CD4-positive, alpha-beta memory T cell (primary cell): ENCODE data around the gene CKAP2. TPM values are rescaled to one million over a fixed set of nuclear protein-coding genes. Genes with fewer than 3 reads are reported as not detected.

Experiments used
- CTCF ChIA-PET: fragments of 350-600 bp; sonication (Branson Sonifier 250); formaldehyde crosslinking; loops from one replicate; lab custom pipeline; 2021; ENCODE audit warnings: inconsistent platforms; ENCODE audit not compliant: partially characterized antibody; lab: Charles Lee
- POLR2A ChIA-PET: fragments of 350-600 bp; sonication (Branson Sonifier 250); formaldehyde crosslinking; loops from one replicate; lab custom pipeline; 2021; ENCODE audit not compliant: partially characterized antibody; lab: Charles Lee
- DNase-seq, 5 donors: peaks; one replicate each; pipeline versions ENCODE4 v3.0.0 to v3.0.0-alpha.2; 2020 to 2022; ENCODE audit warnings: mixed read lengths in 1 of 5
- H3K27ac ChIP-seq: one replicate; pipeline ENCODE4 v1.7.0; 2013; ENCODE audit warnings: low read depth, low read length
- H3K27me3 ChIP-seq: 2 replicates; pipeline ENCODE4 v1.7.0; 2013; ENCODE audit warnings: mild to moderate bottlenecking, low read length, moderate library complexity; ENCODE audit not compliant: insufficient read depth
- H3K36me3 ChIP-seq: 2 replicates; pipeline ENCODE4 v1.7.0; 2013; ENCODE audit warnings: mild to moderate bottlenecking, low read length, moderate library complexity; ENCODE audit not compliant: insufficient read depth
- H3K4me1 ChIP-seq: 2 replicates; pipeline ENCODE4 v1.7.0; 2013; ENCODE audit warnings: mild to moderate bottlenecking, low read length, moderate library complexity; ENCODE audit not compliant: insufficient read depth
- H3K4me3 ChIP-seq, 2 donors: one replicate each; pipeline ENCODE4 v1.7.0; 2013; ENCODE audit warnings: low read length in 2 of 2, mild to moderate bottlenecking in 1 of 2
- H3K9me3 ChIP-seq, 2 donors: one replicate each; pipeline ENCODE4 v1.7.0; 2013; ENCODE audit warnings: low read length in 2 of 2, control low read depth in 1 of 2; ENCODE audit not compliant: control insufficient read depth in 1 of 2
- H3K27ac Mint-ChIP-seq, 7 donors: one replicate each; pipeline ENCODE4 v1.8.0; 2020 to 2021; ENCODE audit warnings: mixed read lengths in 7 of 7, mild to moderate bottlenecking in 6 of 7, inconsistent platforms in 3 of 7, moderate library complexity in 3 of 7
- H3K27me3 Mint-ChIP-seq, 2 donors: one replicate each; pipeline ENCODE4 v1.8.0; 2020 to 2021; ENCODE audit warnings: mixed read lengths in 2 of 2
- H3K36me3 Mint-ChIP-seq, 2 donors: one replicate each; pipeline ENCODE4 v1.8.0; 2020 to 2021; ENCODE audit warnings: mixed read lengths in 2 of 2, inconsistent platforms in 1 of 2, mild to moderate bottlenecking in 1 of 2
- H3K4me1 Mint-ChIP-seq, 4 donors: one replicate each; pipeline ENCODE4 v1.8.0; 2020 to 2021; ENCODE audit warnings: mixed read lengths in 4 of 4, mild to moderate bottlenecking in 1 of 4
- H3K4me3 Mint-ChIP-seq, 8 donors: one replicate each; pipeline ENCODE4 v1.8.0; 2020 to 2021; ENCODE audit warnings: mixed read lengths in 8 of 8, mild to moderate bottlenecking in 7 of 8, moderate library complexity in 6 of 8, inconsistent platforms in 3 of 8
- H3K9me3 Mint-ChIP-seq, 8 donors: one replicate each; pipeline ENCODE4 v1.8.0; 2020 to 2021; ENCODE audit warnings: mixed read lengths in 8 of 8, mild to moderate bottlenecking in 5 of 8, inconsistent platforms in 3 of 8, moderate library complexity in 1 of 8
- intact Hi-C: fragments of 100-400 bp; cut with micrococcal nuclease; formaldehyde crosslinking; loops from one replicate; pipeline ENCODE4 v1.15.1; 2023
- polyA plus RNA-seq, 2 donors: library from polyadenylated mRNA; unstranded; fragments of 300-500 nt; fragmentation: Illumina TruSeq; gene quantifications; one replicate each; pipeline ENCODE4 v1.2.3, GENCODE V29; 2021
- total RNA-seq, 2 experiments: library from RNA; stranded (reverse); gene quantifications; one replicate each; pipeline ENCODE4 v1.2.3, GENCODE V29; 2021

The CKAP2 gene
- total and polyA plus RNA-seq, 4 experiments from 2014 or later, result 13.1 to 18.2 (median 16.9) TPM

- Histone ChIP-seq H3K9me3 (no peaks in the 10 kb centered on the region), H3K27ac (no peak overlapping the region), H3K4me3 (no peak overlapping the region), H3K27me3 (no peaks in the 10 kb centered on the region), H3K4me1 (peaks cover 42% of the 10 kb centered on the region), H3K36me3 (no peaks in the 10 kb centered on the region)
- CTCF ChIA-PET, result interaction anchor here (0.7 to 3.3 kb wide), 30 partner anchors 8 to 998 kb away, joined by 3 to 17 read pairs (median 4); partner anchors contain the start of genes INTS6, NEK3 and SUGT1
- H3K27ac Mint-ChIP-seq, result peak overlapping the region in 6 of 7 donors; percentile 81 to 92 (median 87)
- no peak for DNase-seq
- H3K36me3 Mint-ChIP-seq, result peaks cover 0 to 14% of the 10 kb centered on the region in 2 donors
- H3K27me3 Mint-ChIP-seq, result no peaks in the 10 kb centered on the region
- H3K4me1 Mint-ChIP-seq, result peaks cover 25 to 63% (median 40%) of the 10 kb centered on the region in 4 donors
- H3K9me3 Mint-ChIP-seq, result no peaks in the 10 kb centered on the region
- intact Hi-C loops, result loop anchor here (5.0 kb wide), 2 partner anchors 324 to 624 kb away; partner anchors contain the start of gene NEK5
- POLR2A ChIA-PET, result interaction anchor here (0.7 to 3.8 kb wide), 10 partner anchors 9 to 998 kb away, joined by 3 to 25 read pairs (median 6); partner anchors contain the start of genes INTS6 and SUGT1
- H3K4me3 Mint-ChIP-seq, result peak overlapping the region; percentile 70 to 89 (median 84)
Measured at GRCh38 chr13:52451135-52451804, 4.0 kb upstream of the CKAP2 start.

- H3K9me3 ChIP-seq, result no peaks in the 10 kb centered on the region
- no peak overlapping the region for H3K4me3 ChIP-seq
- DNase-seq, result no peak
- CTCF ChIA-PET, result interaction anchor here (3.3 kb wide), 1 partner anchor 20 kb away, joined by 16 read pairs; no protein-coding TSS in a partner anchor
- Mint-ChIP-seq H3K27ac (peak overlapping the region in 3 of 7 donors; percentile 36 to 99 (median 47)), H3K36me3 (peaks cover 0 to 13% of the 10 kb centered on the region in 2 donors), H3K27me3 (no peaks in the 10 kb centered on the region), H3K4me3 (peak overlapping the region in 1 of 8 donors; percentile 31), H3K9me3 (no peaks in the 10 kb centered on the region), H3K4me1 (peaks cover 27 to 62% (median 42%) of the 10 kb centered on the region in 4 donors)
- no peaks in the 10 kb centered on the region for H3K27me3 ChIP-seq
- intact Hi-C loops, result loop anchor here (5.0 kb wide), 2 partner anchors 325 to 625 kb away; partner anchors contain the start of gene NEK5
- no peak overlapping the region for H3K27ac ChIP-seq
- peaks cover 48% of the 10 kb centered on the region for H3K4me1 ChIP-seq
- POLR2A ChIA-PET, result no interaction called here
- H3K36me3 ChIP-seq, result no peaks in the 10 kb centered on the region
Measured at GRCh38 chr13:52452470-52452869, 2.8 kb upstream of the CKAP2 start.

GRCh38 chr13:52454459-52454819 is 839 bp upstream of the CKAP2 start:
- Mint-ChIP-seq H3K4me3 (peak overlapping the region; percentile 93 to 100 (median 97)), H3K27ac (peak overlapping the region; percentile 95 to 100 (median 99)), H3K9me3 (no peaks in the 10 kb centered on the region), H3K27me3 (no peaks in the 10 kb centered on the region), H3K36me3 (peaks cover 4 to 15% of the 10 kb centered on the region in 2 donors), H3K4me1 (peaks cover 22 to 42% (median 33%) of the 10 kb centered on the region in 4 donors)
- ChIA-PET CTCF (no interaction called here), POLR2A (no interaction called here)
- H3K4me3 ChIP-seq, result peak overlapping the region; percentile 81 to 82
- H3K4me1 ChIP-seq, result peaks cover 35% of the 10 kb centered on the region
- intact Hi-C loops, result loop anchor here (2.0 to 5.0 kb wide), 3 partner anchors 327 to 870 kb away; partner anchors contain the start of genes NEK5 and WDFY2
- DNase-seq, result peak in 2 of 5 donors; percentile 23 to 58
- H3K27ac ChIP-seq, result peak overlapping the region; percentile 74
- no peaks in the 10 kb centered on the region for H3K9me3 ChIP-seq
- H3K36me3 ChIP-seq, result no peaks in the 10 kb centered on the region
- H3K27me3 ChIP-seq, result no peaks in the 10 kb centered on the region

GRCh38 chr13:52455677-52456041 is 381 bp downstream of the CKAP2 start:
- Mint-ChIP-seq H3K27me3 (no peaks in the 10 kb centered on the region), H3K27ac (peak overlapping the region; percentile 90 to 100 (median 98)), H3K36me3 (peaks cover 5 to 12% of the 10 kb centered on the region in 2 donors), H3K4me3 (peak overlapping the region; percentile 84 to 100 (median 95)), H3K9me3 (no peaks in the 10 kb centered on the region), H3K4me1 (peaks cover 20 to 39% (median 30%) of the 10 kb centered on the region in 4 donors)
- Histone ChIP-seq H3K36me3 (no peaks in the 10 kb centered on the region), H3K4me3 (peak overlapping the region; percentile 81 to 82), H3K4me1 (peaks cover 34% of the 10 kb centered on the region), H3K9me3 (no peaks in the 10 kb centered on the region), H3K27ac (peak overlapping the region; percentile 74), H3K27me3 (no peaks in the 10 kb centered on the region)
- DNase-seq, result peak; percentile 73 to 79 (median 75)
- intact Hi-C loops, result loop anchor here (1.0 to 5.0 kb wide), 8 partner anchors 162 to 1002 kb away; partner anchors contain the start of genes ALG11, INTS6, SUGT1 and WDFY2
- ChIA-PET CTCF (no interaction called here), POLR2A (interaction anchor here (1.5 to 1.9 kb wide), 3 partner anchors 9 to 197 kb away, joined by 4 to 10 read pairs (median 4); partner anchors contain the start of gene SUGT1)

- intact Hi-C loops, result loop anchor here (5.0 kb wide), 1 partner anchor 208 kb away; no protein-coding TSS in a partner anchor
- H3K9me3 Mint-ChIP-seq, result no peaks in the 10 kb centered on the region
- H3K4me3 Mint-ChIP-seq, result no peak overlapping the region
- Histone ChIP-seq H3K4me1 (peaks cover 43% of the 10 kb centered on the region), H3K27ac (no peak overlapping the region), H3K36me3 (no peaks in the 10 kb centered on the region), H3K27me3 (no peaks in the 10 kb centered on the region), H3K4me3 (no peak overlapping the region), H3K9me3 (no peaks in the 10 kb centered on the region)
- peaks cover 30 to 34% of the 10 kb centered on the region in 2 donors for H3K36me3 Mint-ChIP-seq
- H3K4me1 Mint-ChIP-seq, result peaks cover 29 to 48% (median 35%) of the 10 kb centered on the region in 4 donors
- H3K27ac Mint-ChIP-seq, result peak overlapping the region in 1 of 7 donors; percentile 17
- no peaks in the 10 kb centered on the region for H3K27me3 Mint-ChIP-seq
- POLR2A ChIA-PET, result no interaction called here
- DNase-seq, result no peak
- CTCF ChIA-PET, result interaction anchor here (2.1 kb wide), 1 partner anchor 9 kb away, joined by 17 read pairs; the partner anchor contains the start of gene VPS36
Measured at GRCh38 chr13:52459668-52460067, 4.4 kb downstream of the CKAP2 start.

- Histone ChIP-seq H3K27ac (no peak overlapping the region), H3K9me3 (no peaks in the 10 kb centered on the region), H3K36me3 (peaks cover 4% of the 10 kb centered on the region), H3K4me1 (peaks cover 45% of the 10 kb centered on the region), H3K27me3 (no peaks in the 10 kb centered on the region), H3K4me3 (no peak overlapping the region)
- H3K4me3 Mint-ChIP-seq, result peak overlapping the region in 3 of 8 donors; percentile 7 to 48 (median 35)
- H3K9me3 Mint-ChIP-seq, result no peaks in the 10 kb centered on the region
- intact Hi-C loops, result no loop called here
- peaks cover 39 to 40% of the 10 kb centered on the region in 2 donors for H3K36me3 Mint-ChIP-seq
- H3K27me3 Mint-ChIP-seq, result no peaks in the 10 kb centered on the region
- ChIA-PET CTCF (interaction anchor here (2.1 kb wide), 1 partner anchor 11 kb away, joined by 11 read pairs; the partner anchor contains the start of gene VPS36), POLR2A (interaction anchor here (0.8 kb wide), 1 partner anchor 10 kb away, joined by 3 read pairs; no protein-coding TSS in a partner anchor)
- H3K4me1 Mint-ChIP-seq, result peaks cover 24 to 40% (median 26%) of the 10 kb centered on the region in 4 donors
- peak overlapping the region in 6 of 7 donors; percentile 15 to 75 (median 52) for H3K27ac Mint-ChIP-seq
- no peak for DNase-seq
Measured at GRCh38 chr13:52461265-52461664, 6.0 kb downstream of the CKAP2 start.
